ENCODE results near the gene EHD4. TPM values are rescaled to one million over a fixed set of nuclear protein-coding genes. Genes with fewer than 3 reads are reported as not detected.

EHD4 gene
- total RNA-seq, 4 donors from 2014 or later, result 12.8 to 45.2 (median 26.1) TPM

- Histone ChIP-seq H3K4me3 (no peak overlapping the region), H3K27me3 (no peaks in the 10 kb centered on the region), H3K4me1 (no peaks in the 10 kb centered on the region), H3K9me3 (no peaks in the 10 kb centered on the region), H3K36me3 (no peaks in the 10 kb centered on the region), H3K27ac (no peak overlapping the region)
- intact Hi-C loops (cut with DNase I; ENCODE audit: low total_unique reads), result no loop called here
- no peak for TF ChIP-seq CTCF (IDR thresholded peaks at IDR 0.05)
- TF ChIP-seq POLR2A (IDR thresholded peaks at IDR 0.05), result no peak
- no peak for DNase-seq
These were observed 110.5 kb downstream of the EHD4 start for GRCh38 chr15:41861736-41862356.

- Histone ChIP-seq H3K27ac (no peak overlapping the region), H3K4me1 (no peaks in the 10 kb centered on the region), H3K9me3 (no peaks in the 10 kb centered on the region), H3K36me3 (no peaks in the 10 kb centered on the region), H3K4me3 (no peak overlapping the region), H3K27me3 (no peaks in the 10 kb centered on the region)
- intact Hi-C loops (cut with DNase I; ENCODE audit: low total_unique reads), result no loop called here
- TF ChIP-seq POLR2A (IDR thresholded peaks at IDR 0.05) (no peak), CTCF (IDR thresholded peaks at IDR 0.05) (peak in 1 of 4 experiments; percentile 37)
- peak in 1 of 2 donors; percentile 34 for DNase-seq
These were observed 112.1 kb downstream of the EHD4 start for GRCh38 chr15:41860049-41860828.

GRCh38 chr15:41858756-41859155 lies 113.6 kb downstream of the EHD4 start:
- Histone ChIP-seq H3K36me3 (no peaks in the 10 kb centered on the region), H3K4me3 (no peak overlapping the region), H3K9me3 (no peaks in the 10 kb centered on the region), H3K4me1 (no peaks in the 10 kb centered on the region), H3K27me3 (no peaks in the 10 kb centered on the region), H3K27ac (no peak overlapping the region)
- TF ChIP-seq CTCF (IDR thresholded peaks at IDR 0.05) (no peak), POLR2A (IDR thresholded peaks at IDR 0.05) (no peak)
- no peak for DNase-seq
- intact Hi-C loops (cut with DNase I; ENCODE audit: low total_unique reads), result loop anchor here (10.0 kb wide), 1 partner anchor 56 kb away; no protein-coding TSS in a partner anchor

- H3K36me3 ChIP-seq, result no peaks in the 10 kb centered on the region
- H3K9me3 ChIP-seq, result no peaks in the 10 kb centered on the region
- DNase-seq, result no peak
- TF ChIP-seq POLR2A (IDR thresholded peaks at IDR 0.05), result no peak
- no peak for TF ChIP-seq CTCF (IDR thresholded peaks at IDR 0.05)
- no peaks in the 10 kb centered on the region for H3K27me3 ChIP-seq
- H3K27ac ChIP-seq, result no peak overlapping the region
- no peak overlapping the region for H3K4me3 ChIP-seq
- no peaks in the 10 kb centered on the region for H3K4me1 ChIP-seq
- intact Hi-C loops (cut with DNase I; ENCODE audit: low total_unique reads), result loop anchor here (10.0 kb wide), 1 partner anchor 57 kb away; no protein-coding TSS in a partner anchor
These were observed 115.0 kb downstream of the EHD4 start for GRCh38 chr15:41857316-41857715.

GRCh38 chr15:41856716-41857115 lies 115.6 kb downstream of the EHD4 start:
- no peaks in the 10 kb centered on the region for H3K9me3 ChIP-seq
- DNase-seq, result no peak
- no peaks in the 10 kb centered on the region for H3K36me3 ChIP-seq
- intact Hi-C loops (cut with DNase I; ENCODE audit: low total_unique reads), result loop anchor here (10.0 kb wide), 1 partner anchor 58 kb away; no protein-coding TSS in a partner anchor
- H3K4me1 ChIP-seq, result no peaks in the 10 kb centered on the region
- TF ChIP-seq CTCF (IDR thresholded peaks at IDR 0.05) (no peak), POLR2A (IDR thresholded peaks at IDR 0.05) (no peak)
- no peaks in the 10 kb centered on the region for H3K27me3 ChIP-seq
- H3K27ac ChIP-seq, result no peak overlapping the region
- no peak overlapping the region for H3K4me3 ChIP-seq
